Hepatocyte (in vitro differentiated cells): Measurements from ENCODE around the gene SUPT3H. TPM values are rescaled to one million over a fixed set of nuclear protein-coding genes. Genes with fewer than 3 reads are reported as not detected.

Experiments used
- DNase-seq: peaks from one replicate; pipeline ENCODE4 v3.0.0-alpha.2; 2016; ENCODE audit warnings: low spot score
- H2AFZ ChIP-seq: fragments of 200-600 bp; sonication (generic); 2 replicates; pipeline ENCODE4 v1.6.0; 2016; ENCODE audit warnings: antibody characterized with exemption, mild to moderate bottlenecking
- H3K27ac ChIP-seq: fragments of 200-600 bp; sonication (generic); 2 replicates; pipeline ENCODE4 v1.5.1; 2016; ENCODE audit warnings: mild to moderate bottlenecking
- H3K27me3 ChIP-seq: fragments of 200-600 bp; sonication (generic); 2 replicates; pipeline ENCODE4 v1.6.1; 2016
- H3K36me3 ChIP-seq: fragments of 200-600 bp; sonication (generic); replicated peaks from 2 replicates; pipeline ENCODE4 v1.5.1; 2016; ENCODE audit warnings: low read depth; ENCODE audit not compliant: insufficient read depth
- H3K4me1 ChIP-seq: fragments of 200-600 bp; sonication (generic); 2 replicates; pipeline ENCODE4 v1.5.1; 2016; ENCODE audit warnings: mild to moderate bottlenecking, moderate library complexity; ENCODE audit not compliant: insufficient read depth
- H3K4me2 ChIP-seq: fragments of 200-600 bp; sonication (generic); 2 replicates; pipeline ENCODE4 v1.6.0; 2016
- H3K4me3 ChIP-seq: fragments of 200-600 bp; sonication (generic); 2 replicates; pipeline ENCODE4 v1.5.1; 2016; ENCODE audit warnings: mild to moderate bottlenecking
- H3K79me2 ChIP-seq: fragments of 200-600 bp; sonication (generic); 2 replicates; pipeline ENCODE4 v1.6.0; 2017; ENCODE audit warnings: mild to moderate bottlenecking
- H3K9me2 ChIP-seq: fragments of 200-600 bp; sonication (generic); replicated peaks from 2 replicates; pipeline ENCODE4 v1.6.0; 2017; ENCODE audit warnings: mild to moderate bottlenecking; ENCODE audit not compliant: insufficient read depth
- H3K9me3 ChIP-seq: fragments of 200-600 bp; sonication (generic); 2 replicates; pipeline ENCODE4 v1.5.1; 2016; ENCODE audit warnings: low read depth, mild to moderate bottlenecking
- H4K20me1 ChIP-seq: fragments of 200-600 bp; sonication (generic); 2 replicates; pipeline ENCODE4 v1.6.0; 2016; ENCODE audit warnings: mild to moderate bottlenecking; ENCODE audit not compliant: insufficient read depth, poor library complexity, severe bottlenecking
- EZH2 ChIP-seq: fragments of 200-600 bp; sonication (generic); IDR thresholded peaks from 2 replicates; pipeline ENCODE4 v1.6.1; 2016; ENCODE audit warnings: antibody characterized with exemption, mild to moderate bottlenecking, borderline replicate concordance
- EZH2phosphoT487 ChIP-seq: fragments of 200-600 bp; sonication (generic); IDR thresholded peaks from one replicate; pipeline ENCODE4 v1.6.1; 2018; ENCODE audit warnings: antibody characterized with exemption, mild to moderate bottlenecking, low read depth, moderate library complexity; ENCODE audit not compliant: unreplicated experiment, severe bottlenecking
- WGBS: methylation state at CpG from one replicate; pipeline ENCODE4 v1.1.6; 2016; ENCODE audit warnings: low lambda C conversion rate; ENCODE audit errors: missing lambda C conversion rate; 5-methylcytosine and 5-hydroxymethylcytosine counted together
- polyA plus RNA-seq: library from polyadenylated mRNA; unstranded; fragments of >200 nt; fragmentation: Nextera tagmentation; extraction: Ambion mirVana; gene quantifications from 2 replicates; pipeline ENCODE4 v1.2.1, GENCODE V29; 2016
- total RNA-seq: library from RNA; depleted of rRNA; stranded (reverse); fragments of >200 nt; gene quantifications from 2 replicates; pipeline ENCODE4 v1.2.3, GENCODE V29; 2014
- TF ChIP-seq, protein P1 (sequence below): fragments of 200-600 bp; sonication (generic); IDR thresholded peaks from 2 replicates; pipeline ENCODE4 v1.5.1; 2016; ENCODE audit warnings: antibody characterized with exemption, mild to moderate bottlenecking; ENCODE audit not compliant: poor library complexity

SUPT3H gene
- total and polyA plus RNA-seq, 2 experiments from 2014 or later: 6.8 to 7.7 TPM

DNA sequence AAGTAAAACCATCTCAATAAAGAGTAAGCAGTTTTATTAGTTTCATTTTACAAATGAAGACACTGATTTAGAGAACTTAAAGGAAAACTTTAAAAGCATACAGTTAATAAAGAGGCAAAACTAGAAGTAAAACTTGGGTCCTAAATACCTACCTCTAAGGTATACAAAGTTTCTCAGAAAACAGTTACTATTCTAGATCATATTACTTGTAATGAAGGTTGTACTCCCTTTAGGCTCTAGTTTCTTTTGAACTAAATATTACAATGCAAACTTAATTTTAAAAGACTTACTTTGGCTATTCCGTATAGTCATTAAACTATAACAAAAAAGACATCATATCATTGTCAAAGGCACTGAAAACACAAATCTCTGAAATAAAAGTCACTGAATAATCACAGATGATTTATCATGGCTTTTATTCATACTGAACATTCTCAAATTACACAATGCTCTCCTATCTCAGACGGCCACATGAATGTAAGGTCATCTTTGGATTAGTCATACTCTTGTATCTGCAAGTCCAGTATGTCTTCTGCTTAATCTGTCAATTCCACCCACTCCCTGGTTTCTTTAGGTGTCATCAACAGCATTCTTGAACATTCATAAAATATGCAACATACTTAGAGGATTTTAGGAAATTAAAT is 411.2 kb downstream of the SUPT3H start:
- H2AFZ ChIP-seq: no peak overlapping the region
- H3K4me3 ChIP-seq: no peak overlapping the region
- TF ChIP-seq, protein P1, sequence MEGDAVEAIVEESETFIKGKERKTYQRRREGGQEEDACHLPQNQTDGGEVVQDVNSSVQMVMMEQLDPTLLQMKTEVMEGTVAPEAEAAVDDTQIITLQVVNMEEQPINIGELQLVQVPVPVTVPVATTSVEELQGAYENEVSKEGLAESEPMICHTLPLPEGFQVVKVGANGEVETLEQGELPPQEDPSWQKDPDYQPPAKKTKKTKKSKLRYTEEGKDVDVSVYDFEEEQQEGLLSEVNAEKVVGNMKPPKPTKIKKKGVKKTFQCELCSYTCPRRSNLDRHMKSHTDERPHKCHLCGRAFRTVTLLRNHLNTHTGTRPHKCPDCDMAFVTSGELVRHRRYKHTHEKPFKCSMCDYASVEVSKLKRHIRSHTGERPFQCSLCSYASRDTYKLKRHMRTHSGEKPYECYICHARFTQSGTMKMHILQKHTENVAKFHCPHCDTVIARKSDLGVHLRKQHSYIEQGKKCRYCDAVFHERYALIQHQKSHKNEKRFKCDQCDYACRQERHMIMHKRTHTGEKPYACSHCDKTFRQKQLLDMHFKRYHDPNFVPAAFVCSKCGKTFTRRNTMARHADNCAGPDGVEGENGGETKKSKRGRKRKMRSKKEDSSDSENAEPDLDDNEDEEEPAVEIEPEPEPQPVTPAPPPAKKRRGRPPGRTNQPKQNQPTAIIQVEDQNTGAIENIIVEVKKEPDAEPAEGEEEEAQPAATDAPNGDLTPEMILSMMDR: no peak
- TF ChIP-seq EZH2phosphoT487 (no peak), EZH2 (no peak)
- WGBS: 42% methylated on average over 2 of the region's 2 CpGs
- H3K4me2 ChIP-seq: no peak overlapping the region
- no peaks in the 10 kb centered on the region for H3K4me1 ChIP-seq
- H3K36me3 ChIP-seq: no peaks in the 10 kb centered on the region
- no peak overlapping the region for H3K27ac ChIP-seq
- H3K27me3 ChIP-seq: no peaks in the 10 kb centered on the region
- H3K79me2 ChIP-seq: no peaks in the 10 kb centered on the region
- H4K20me1 ChIP-seq: no peaks in the 10 kb centered on the region
- DNase-seq: no peak
- H3K9me3 ChIP-seq: no peaks in the 10 kb centered on the region
- H3K9me2 ChIP-seq: no peaks in the 10 kb centered on the region

GRCh38 chr6:44965708-44966107 is 412.0 kb downstream of the SUPT3H start:
- Histone ChIP-seq H3K4me2 (no peak overlapping the region), H3K9me2 (no peaks in the 10 kb centered on the region), H3K79me2 (no peaks in the 10 kb centered on the region), H3K4me3 (no peak overlapping the region), H3K27ac (no peak overlapping the region), H3K4me1 (no peaks in the 10 kb centered on the region), H3K36me3 (no peaks in the 10 kb centered on the region), H3K27me3 (no peaks in the 10 kb centered on the region), H4K20me1 (no peaks in the 10 kb centered on the region), H3K9me3 (no peaks in the 10 kb centered on the region), H2AFZ (no peak overlapping the region)
- no peak for DNase-seq
- WGBS: 92% methylated on average over 4 of the region's 4 CpGs
- TF ChIP-seq EZH2 (no peak), EZH2phosphoT487 (no peak)
- TF ChIP-seq, protein P1: no peak

DNA sequence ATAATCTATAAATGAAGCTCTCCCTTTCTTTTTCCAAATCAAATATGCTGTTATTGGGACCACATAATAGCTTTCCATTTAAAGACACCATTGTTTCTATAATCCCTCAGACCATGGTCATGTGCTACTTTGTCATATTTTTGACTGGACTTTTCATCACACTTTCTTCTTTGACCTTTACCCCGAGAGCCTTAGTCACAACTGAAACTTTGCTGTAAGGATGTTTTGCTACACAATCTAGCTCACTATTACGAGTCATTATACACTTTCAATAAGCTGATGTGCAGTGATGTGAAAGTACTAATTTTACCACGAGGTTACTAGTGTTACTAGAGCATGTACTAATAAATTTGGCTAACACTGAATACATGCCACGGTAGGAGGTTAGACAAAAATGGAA is 416.8 kb downstream of the SUPT3H start:
- no peak overlapping the region for H3K4me2 ChIP-seq
- H3K9me3 ChIP-seq: no peaks in the 10 kb centered on the region
- WGBS: 82% methylated on average over 4 of the region's 4 CpGs
- no peaks in the 10 kb centered on the region for H3K9me2 ChIP-seq
- H2AFZ ChIP-seq: no peak overlapping the region
- H3K27me3 ChIP-seq: no peaks in the 10 kb centered on the region
- H3K27ac ChIP-seq: no peak overlapping the region
- no peaks in the 10 kb centered on the region for H3K36me3 ChIP-seq
- no peak overlapping the region for H3K4me3 ChIP-seq
- no peaks in the 10 kb centered on the region for H3K4me1 ChIP-seq
- no peaks in the 10 kb centered on the region for H3K79me2 ChIP-seq
- no peaks in the 10 kb centered on the region for H4K20me1 ChIP-seq
- peak; percentile 6 for DNase-seq
- TF ChIP-seq, protein P1: no peak
- TF ChIP-seq EZH2phosphoT487: no peak
- no peak for TF ChIP-seq EZH2
